GM19468 (cell line): ENCODE results near the gene RUNX1.
"Not testable (repeated sequence)": the region's sequence is repeated elsewhere in the genome, so short reads cannot be mapped to it uniquely, and the experiment has no call there.

ENCODE experiments used
- ATAC-seq: cut with Tn5 transposase; IDR thresholded peaks from one replicate; pipeline ENCODE4 v1.9.1; 2021; ENCODE audit warnings: mild to moderate bottlenecking, moderate library complexity, moderate number of reproducible peaks; ENCODE audit not compliant: unreplicated experiment; ENCODE audit errors: extremely low read depth

The RUNX1 gene

DNA sequence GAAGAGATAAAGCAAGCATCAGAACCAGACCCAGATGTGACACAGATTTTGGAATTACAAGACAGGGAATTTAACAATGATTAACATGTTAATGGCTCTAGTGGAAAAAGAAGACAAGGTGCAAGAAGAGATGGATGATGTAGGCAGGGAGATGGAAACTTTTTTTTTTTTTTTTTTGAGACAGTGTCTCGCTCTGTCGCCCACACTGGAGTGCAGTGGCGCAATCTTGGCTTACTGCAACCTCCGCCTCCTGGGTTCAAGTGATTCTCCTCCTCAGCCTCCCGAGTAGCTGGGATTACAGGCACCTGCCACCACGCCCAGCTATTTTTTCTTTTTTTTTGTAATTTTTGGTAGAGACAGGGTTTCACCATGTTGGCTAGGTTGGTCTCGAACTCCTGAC is 244.5 kb downstream of the RUNX1 start:
- not testable (repeated sequence) for ATAC-seq

DNA sequence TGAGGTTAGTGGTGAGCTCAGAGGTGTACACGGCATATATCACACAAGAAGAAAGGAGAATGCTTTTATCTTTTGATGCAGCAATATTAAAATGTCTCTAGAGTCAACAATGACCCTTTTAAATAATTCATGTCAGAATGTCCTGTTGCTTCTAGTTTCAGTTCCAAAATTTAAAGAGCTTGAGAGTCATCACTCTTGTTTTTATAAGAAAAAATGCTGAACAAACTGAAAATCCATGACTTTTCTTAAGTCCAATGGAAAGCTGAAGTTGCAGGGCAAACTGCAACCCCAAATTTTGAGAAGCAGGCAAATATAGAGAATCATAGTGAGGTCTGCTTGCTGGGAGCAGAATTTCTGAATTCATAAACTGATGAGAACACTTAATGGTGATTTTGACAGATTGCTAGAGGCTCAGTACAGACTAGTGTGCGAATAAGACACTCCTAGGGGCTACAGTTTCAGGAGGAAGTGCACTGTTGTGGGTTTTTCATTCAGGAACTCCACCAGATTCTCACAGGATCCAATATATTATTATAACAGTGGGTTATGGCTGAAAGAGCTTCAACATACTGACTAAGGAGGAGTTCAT is 245.2 kb downstream of the RUNX1 start:
- no peak for ATAC-seq

DNA sequence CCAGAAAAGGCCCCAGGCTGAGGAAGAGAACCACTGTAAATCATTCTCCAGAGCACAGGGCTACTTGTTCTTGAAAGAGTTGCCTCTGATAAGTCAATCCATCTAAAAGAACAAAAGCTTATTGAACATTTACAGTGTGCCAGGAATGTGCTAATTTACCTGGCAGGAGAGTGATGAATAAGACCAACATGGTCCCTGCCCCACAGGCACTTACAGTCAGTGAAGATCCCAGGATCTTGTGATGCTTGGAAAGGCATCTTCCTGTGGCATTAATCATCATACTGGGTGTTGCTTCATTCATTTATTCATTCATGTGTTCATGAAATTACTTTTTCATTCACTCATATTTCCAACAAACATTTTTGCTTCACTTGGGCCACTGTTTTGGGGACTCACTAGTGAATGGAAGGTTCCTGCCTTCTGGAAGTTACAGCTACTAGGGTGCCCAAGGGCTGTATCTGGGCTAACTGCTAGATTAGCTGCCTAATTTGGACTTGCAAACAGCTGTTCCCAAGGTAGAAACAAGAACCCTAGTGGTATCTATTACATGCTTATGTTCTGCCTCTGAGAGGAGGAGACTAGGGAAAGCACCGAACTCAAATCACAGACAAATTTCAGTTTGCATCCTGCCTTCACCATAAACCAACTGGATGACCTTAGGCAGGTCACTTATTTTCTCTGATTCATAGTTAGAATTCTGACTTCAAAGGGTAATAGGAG is 246.8 kb downstream of the RUNX1 start:
- ATAC-seq: no peak

DNA sequence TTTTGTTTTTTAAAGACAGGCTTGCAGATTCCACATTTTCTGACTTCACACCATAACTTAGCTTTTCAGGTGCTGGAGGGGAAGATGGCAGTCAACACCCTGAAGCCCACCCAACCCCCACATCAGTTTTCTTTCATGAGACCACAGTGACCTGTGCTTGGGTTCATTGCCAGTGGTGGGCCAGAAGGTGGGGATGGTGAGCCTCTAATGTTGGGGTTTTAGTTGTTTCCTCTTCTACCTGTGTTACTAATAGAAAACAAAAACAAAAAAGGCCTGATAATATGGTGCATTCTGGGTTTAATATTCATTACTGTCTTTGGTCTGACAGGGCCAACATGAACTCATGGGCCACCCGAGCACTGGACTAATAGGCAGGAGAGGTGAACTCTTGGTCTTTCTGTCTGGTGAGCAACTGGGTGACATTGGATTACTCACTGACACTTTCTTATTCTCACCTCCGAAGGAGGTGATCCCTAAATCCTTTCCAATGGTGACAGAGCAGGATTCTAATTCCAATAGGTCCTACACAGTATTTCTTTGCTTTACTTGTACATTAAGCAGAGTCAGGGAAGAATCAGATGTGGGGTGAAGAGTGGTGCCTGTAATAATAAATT is 247.5 kb downstream of the RUNX1 start:
- no peak for ATAC-seq

DNA sequence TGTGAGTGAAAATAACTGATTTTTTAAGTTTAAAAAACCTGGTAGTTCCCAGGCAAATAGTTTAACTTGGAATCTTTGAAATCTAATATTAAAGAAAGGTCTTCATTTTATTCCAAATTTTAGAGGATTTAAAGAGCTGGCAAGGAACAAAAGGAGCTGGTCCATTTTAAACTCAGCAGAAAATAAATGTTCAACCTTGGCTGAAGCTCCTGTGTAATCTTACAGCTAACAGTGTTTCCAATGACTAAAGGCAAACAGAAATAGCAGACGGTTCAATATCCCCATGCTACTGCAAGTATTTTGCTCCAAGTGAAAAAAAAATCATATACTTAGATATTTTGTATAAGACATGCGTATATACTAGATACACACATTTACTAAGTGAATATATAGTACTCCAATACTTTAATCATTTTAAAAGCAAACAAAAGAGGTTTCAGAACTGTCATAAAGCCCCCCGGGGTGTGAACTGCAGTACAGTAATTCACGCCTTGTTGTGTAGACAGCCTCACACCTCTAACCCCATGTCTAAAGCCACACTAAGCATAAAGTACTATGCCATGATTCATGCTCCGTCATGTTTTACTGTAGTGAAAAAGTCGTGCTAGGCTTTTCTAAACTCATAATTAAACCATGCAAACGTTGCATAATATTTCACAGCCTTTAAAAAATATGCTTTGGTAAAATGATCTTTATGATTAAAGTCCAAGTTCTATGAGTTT is 248.1 kb downstream of the RUNX1 start:
- no peak for ATAC-seq

DNA sequence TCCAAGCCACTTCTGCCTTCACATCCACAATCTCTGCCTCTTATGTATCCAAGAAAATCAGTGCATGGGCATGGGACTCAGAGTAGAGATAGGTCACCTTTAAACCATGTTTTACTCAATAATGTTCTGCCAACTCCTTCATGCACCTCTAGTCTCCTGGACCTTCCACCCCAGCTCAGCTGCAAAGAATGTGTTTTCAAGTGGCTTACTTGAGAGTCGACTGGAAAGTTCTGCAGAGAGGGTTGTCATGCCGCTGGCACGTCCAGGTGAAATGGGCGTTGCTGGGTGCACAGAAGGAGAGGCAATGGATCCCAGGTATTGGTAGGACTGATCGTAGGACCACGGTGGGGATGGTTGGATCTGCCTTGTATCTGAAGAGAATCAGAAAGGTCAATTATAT is 250.0 kb downstream of the RUNX1 start:
- ATAC-seq: no peak

DNA sequence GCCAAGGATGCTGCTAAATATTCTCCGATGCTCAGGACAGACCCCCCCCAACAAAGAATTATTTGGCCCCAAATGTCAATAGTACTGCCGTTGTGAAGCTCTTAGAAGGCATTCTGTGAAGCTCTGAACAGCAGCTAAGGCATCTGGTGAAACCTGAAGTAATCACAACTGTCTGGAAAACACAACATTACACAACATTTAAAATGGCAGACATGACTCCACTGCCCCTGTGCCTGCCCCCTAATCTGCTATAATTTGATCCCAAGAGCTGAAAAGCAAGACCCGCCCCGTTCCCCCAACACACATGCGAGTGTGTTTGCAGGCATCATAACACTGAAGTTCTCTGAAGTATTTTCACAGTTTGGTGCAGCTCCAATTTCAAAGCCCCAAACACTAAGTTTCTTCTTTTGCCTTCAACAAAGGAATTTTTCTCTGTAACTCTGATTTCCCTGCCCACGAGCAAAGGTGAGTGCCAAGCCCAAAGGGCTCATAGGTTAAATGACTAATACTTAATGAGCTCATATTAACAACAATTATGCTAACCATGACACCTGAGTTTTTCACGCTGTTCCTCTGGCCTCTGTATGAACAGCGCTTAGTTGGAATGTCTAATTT is 251.1 kb downstream of the RUNX1 start:
- no peak for ATAC-seq

DNA sequence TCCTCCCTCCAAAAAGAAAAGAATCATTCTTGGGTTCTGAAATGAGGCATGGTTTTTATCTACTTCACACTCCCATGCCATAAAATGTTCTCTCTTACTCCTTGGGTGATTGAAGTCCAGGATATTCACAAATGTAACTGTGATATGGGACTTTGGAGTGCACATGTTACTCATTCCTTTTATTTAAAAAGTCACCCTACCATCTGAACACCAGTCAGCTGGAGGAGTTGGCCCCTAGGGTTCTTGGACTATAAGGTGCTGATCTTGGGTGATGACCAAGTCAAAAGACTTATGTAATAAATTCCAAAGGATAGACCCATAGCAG is 251.9 kb downstream of the RUNX1 start:
- no peak for ATAC-seq

DNA sequence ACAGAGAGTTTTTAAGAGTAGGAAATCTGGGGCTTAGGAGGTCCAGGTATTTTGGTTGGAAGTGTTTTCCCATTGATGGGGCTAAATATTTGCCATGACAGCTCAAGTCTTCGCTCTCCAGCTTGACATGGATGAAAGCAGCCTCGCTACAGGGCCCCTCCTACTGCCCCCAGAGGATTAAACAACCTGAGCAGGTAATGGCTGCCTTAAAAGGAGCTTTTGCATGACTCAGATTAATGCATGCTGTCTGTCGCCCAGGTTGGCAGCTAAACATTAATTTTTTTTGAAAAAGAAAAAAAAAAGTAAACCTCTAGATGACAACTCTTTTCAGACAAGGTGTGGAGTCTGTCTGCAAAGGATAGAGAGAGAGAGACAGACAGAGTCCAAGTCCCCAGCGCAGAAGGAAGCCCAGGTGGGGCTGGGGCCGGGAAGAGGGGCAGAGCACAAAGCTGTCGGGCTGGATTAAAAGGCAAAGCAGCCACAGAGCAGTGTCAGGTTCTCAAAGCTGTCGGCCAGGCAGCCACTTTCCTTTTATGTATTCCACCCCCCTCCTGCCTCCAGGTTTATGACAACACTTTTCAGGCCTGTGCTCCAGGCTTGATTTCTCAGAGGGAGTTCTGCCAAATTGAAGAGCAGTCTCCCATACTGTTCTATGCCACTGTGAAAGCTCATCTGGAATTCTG is 252.4 kb downstream of the RUNX1 start:
- ATAC-seq: no peak

DNA sequence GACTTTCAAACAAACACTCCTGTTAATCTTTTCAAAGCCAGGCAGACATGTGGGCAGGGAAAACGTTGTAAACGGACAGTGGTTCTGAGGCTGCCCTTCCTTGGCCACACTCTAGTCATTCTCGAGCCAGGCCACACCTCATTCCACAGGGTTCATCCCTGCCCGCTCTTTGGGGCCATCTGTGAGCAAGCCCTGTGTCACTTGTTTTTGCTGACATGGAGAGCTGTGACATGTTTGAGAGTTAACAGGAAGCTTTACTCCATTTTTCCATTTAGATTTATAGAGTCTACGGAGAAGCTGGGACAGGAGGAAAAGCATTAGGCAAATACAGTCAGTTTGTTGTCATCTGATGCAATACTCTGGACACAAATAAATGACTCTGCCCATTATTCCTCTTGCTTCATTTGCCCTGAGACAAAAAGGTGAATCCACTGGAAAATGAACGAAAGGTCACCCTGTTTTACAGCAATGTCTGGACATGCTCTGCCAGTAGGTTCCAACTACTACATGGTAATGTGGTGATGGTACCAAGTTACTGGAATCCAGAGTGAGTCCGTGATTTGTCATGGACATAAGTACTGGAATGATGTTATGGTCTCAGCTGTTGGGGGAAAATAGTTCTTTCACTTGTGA is 253.4 kb downstream of the RUNX1 start:
- no peak for ATAC-seq

DNA sequence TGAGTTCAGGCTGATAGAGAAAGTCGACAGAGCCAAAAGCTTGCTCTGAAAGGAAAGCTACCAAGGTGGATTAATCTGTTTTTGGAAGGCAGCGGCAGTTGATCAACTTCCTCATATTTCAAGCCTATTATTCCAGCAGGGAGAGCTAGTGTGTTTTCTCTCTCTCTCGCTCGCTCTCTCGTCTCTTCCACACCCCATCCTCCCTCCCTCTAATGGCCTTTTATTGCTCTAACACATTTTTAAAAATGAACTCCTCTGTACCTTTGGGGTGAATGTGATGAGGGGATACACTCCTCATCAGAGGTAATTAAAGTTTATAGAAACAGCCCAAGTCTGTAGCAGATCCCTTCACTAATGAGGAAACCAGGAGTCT is 253.9 kb downstream of the RUNX1 start:
- no peak for ATAC-seq

DNA sequence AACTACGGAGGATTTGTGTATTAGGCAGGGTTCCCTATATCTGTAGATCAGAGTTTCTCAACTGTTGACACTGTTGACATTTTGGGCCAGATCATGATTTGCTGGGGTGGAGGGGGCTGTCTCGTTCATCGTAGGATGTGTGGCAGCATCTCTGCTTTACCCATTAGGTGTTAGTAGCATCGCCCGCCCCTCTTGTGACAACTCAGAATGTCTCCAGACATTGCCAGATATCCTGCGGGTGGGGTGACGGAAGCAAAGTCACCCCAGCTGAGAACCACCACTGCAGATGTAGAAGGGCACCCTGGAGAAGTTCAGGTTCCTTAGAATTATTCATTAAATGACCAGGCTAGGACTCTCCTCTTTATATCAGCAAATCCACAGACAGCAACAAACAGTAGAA is 254.4 kb downstream of the RUNX1 start:
- no peak for ATAC-seq

DNA sequence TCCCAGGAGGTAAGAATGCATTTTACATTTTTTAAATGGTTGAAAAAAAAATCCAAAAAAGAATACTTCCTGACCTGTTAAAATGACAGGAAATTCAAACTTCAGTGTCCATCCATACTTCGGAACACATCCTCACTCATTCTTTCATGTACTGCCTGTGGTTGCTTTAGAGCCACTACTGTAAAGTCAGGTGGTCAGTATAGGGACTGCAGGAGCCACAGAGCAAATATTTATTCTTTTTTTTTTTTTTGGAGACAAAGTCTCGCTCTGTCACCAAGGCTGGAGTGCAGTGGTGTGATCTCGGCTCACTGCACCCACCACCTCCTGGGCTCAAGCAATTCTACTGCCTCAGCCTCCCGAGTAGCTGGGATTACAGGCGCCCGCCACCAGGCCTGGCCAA is 255.6 kb downstream of the RUNX1 start:
- ATAC-seq: no peak

DNA sequence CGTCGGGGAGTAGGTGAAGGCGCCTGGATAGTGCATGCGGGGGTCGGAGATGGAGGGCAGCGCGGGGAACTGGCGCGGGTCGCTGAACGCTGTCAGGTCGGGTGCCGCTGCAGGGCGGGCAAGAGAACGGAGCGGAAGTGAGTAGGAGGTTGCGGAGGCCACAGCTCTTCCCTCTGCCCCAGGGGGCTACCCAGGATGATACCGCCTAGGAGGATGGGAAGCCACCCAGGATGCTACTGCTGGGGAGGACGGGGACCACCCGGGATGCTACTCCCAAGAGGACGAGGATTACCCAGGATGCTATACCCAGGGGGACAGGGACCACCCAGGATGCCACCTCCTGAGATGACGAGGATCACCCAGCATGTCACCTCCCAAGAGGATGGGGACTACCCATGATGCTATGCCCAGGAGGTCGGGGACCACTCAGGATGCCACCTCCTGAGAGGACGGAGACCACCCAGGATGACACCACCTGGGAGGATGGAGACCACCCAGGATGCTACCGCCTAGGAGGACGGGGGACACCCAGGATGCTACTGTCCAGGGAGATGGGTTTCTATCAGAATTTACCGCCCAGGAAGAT is 256.5 kb downstream of the RUNX1 start:
- no peak for ATAC-seq

DNA sequence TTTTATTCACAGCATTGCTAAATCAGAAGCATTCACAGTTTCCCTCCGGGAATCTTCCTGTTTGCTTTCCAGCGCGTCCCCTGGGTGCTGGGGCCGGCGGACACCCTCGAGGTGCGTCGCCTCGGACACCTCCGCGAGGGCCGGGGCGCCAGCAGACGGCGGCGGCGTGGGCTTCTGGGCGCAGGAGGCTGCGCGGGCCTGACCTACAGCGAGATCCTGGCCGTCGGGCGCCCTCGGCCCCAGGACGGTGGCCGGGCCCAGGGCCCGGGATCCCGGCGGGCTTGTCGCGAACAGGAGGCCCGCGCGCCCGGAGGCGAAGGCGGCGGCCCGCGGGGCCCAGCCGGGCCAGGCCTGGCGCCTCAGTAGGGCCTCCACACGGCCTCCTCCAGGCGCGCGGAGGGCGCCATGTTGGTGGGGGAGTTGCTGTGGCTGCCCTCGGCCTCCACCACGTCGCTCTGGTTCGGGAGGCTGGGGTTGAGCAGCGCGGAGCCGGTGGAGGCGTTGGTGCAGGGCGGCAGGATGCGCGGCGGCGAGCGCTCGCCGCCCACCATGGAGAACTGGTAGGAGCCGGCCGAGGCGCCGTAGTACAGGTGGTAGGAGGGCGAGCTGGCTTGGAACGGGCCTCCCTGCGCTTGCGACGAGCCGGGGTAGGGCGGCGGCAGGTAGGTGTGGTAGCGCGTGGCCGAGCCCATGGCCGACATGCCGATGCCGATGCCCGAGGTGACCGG is 257.2 kb downstream of the RUNX1 start:
- ATAC-seq: no peak

DNA sequence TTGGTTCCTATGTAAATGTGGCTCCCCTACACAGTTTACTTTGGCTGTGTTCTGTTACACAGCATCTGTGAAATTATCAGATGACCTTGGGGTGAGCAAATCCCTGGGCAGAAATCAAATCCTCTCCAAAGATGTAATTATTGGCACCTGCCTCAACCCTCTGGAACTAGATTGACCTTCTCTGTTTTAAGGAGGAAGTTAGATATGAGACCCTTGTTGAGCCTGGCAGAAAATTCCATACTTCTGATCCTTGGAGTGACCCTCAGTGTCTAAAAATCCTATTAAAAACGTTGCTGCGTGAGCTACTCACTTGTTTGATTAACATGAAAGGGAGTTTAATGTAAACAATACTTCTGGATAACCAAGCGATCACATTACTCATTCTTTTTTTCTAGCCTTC is 258.3 kb downstream of the RUNX1 start:
- no peak for ATAC-seq

DNA sequence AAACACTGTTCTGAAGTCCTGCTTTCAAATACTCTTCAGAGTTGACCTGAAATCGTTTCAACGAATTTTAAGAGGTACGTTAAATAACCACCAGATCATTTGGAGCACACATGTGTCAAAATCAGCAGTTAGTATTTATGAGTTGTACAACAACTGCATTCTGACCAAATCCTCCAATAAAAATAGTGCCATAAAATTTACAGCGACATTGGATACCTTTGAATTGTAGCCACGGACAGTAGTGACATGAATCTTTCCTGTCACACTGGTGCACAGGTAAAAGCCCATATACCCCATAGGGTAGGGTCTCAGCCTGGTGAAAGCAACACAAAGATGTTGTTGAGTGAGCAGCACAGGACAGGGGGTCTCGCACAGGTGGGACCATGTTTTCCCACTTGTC is 258.8 kb downstream of the RUNX1 start:
- ATAC-seq: no peak

DNA sequence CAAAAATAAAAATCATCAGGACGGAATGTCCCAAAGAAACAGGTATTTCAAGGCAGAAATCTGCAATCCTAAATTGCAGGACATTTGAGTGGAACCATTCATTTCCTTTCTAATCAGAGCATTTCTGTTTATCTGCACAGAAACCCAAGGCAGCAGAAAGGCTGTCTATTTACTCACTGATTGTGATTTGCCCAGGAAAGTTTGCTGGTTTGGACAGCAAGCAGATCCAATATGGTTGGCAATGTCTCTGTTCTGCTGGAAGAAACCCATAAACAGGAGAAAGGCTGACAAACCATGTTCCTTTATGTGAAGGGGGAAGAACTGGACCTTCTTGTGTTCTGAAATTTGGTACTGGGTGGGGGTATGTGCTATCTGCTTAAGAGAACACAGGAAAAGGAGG is 260.2 kb downstream of the RUNX1 start:
- ATAC-seq: no peak

DNA sequence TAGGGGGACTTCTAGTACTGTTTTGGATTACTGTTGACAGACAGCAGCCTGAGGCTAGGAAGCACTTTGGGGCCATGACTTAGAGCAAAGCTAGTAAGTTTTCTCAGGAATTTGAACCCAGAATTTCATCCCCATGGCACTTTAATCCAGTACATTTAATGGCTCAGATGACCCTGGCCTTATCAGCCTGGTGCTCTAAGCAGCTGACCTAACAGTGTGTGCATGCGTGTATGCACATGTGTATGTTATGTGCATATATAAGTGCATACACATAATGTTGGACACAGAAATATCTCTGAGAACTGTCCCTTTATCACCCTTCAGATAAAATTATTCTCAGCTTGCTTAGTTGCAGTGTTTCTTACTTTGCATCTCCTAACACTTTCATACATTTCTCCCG is 265.3 kb downstream of the RUNX1 start:
- no peak for ATAC-seq
